ENCODE measurements around the gene SYT17.

Gene SYT17

DNA sequence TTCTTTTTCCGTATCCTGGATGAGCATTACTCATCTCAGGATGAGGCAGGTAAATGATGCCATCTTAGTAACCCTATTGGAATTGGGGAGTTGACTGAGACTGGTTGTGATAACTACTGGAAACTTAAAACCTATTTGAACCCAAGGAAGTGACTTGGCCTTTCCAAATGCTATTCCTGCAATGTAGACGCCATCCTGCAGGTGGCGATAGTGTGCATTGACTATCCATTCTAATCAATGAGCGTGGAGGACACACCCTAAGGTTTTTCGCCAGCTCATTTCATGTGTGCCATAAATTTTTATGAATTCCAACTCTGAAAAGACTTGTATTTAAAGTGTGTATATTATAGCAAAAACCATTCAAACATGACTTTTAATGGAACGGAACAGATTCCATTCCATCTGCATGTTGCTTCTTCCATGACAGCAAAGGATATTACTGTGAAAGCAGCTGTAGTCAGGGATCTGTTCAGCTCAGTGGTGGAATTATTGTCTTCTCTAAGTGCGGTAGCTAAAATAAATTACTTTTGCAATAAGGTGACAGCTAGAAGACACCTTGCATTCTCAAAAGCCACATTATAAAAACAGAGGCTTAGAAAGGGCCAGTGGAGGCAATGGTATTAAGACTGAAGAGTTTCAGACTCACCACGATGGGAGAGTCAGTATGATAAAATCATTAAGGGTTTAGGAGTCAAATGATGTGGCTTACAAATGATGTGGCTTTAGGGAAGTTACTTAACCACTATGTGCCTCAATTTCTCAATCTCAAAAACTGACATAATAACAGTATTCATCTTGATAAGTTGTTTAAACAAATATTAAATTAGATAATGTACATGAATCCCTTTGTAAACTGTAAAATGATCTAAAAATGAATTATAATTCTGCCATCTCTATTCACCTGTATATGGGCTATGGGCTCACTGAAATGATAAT is 55.5 kb downstream of the SYT17 start:
- Histone ChIP-seq H3K27me3 (no peaks in the 10 kb centered on the region), H3K27ac (no peak overlapping the region), H3K9me3 (no peaks in the 10 kb centered on the region), H3K36me3 (no peaks in the 10 kb centered on the region), H3K4me1 (ENCODE audit: control insufficient read depth in 1 of 2, insufficient read depth in 1 of 2, low read depth in 1 of 2, low read length in 1 of 2) (peaks cover 0 to 6% of the 10 kb centered on the region in 2 experiments), H3K4me3 (ENCODE audit: low read depth in 1 of 2, low read length in 1 of 2) (no peak overlapping the region)
- TF ChIP-seq, protein P1, sequence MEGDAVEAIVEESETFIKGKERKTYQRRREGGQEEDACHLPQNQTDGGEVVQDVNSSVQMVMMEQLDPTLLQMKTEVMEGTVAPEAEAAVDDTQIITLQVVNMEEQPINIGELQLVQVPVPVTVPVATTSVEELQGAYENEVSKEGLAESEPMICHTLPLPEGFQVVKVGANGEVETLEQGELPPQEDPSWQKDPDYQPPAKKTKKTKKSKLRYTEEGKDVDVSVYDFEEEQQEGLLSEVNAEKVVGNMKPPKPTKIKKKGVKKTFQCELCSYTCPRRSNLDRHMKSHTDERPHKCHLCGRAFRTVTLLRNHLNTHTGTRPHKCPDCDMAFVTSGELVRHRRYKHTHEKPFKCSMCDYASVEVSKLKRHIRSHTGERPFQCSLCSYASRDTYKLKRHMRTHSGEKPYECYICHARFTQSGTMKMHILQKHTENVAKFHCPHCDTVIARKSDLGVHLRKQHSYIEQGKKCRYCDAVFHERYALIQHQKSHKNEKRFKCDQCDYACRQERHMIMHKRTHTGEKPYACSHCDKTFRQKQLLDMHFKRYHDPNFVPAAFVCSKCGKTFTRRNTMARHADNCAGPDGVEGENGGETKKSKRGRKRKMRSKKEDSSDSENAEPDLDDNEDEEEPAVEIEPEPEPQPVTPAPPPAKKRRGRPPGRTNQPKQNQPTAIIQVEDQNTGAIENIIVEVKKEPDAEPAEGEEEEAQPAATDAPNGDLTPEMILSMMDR (IDR thresholded peaks at IDR 0.05), result peak; percentile 16

DNA sequence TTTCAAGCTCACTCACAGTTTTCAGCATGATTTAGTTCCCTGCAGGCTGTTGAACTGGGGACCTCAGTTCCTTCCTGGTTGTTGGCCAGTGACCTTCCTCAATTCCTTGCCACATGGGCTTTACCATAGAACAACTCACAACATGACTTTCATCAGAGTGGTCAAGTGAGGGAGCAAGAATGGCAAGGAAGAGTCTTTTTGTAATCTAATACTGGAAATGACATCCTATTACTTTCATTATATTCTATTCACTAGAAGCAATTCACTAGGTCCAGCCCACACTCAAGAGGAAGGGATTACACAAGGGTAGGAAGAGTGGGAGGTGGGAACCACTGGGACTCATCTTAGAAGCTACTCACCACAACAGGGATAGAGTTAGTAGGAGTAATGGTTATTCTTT is 57.6 kb downstream of the SYT17 start:
- H3K9me3 ChIP-seq, result no peaks in the 10 kb centered on the region
- no peaks in the 10 kb centered on the region for H3K27me3 ChIP-seq
- TF ChIP-seq, protein P1 (IDR thresholded peaks at IDR 0.05), result no peak
- H3K36me3 ChIP-seq, result no peaks in the 10 kb centered on the region
- H3K4me3 ChIP-seq (ENCODE audit: low read depth in 1 of 2, low read length in 1 of 2), result no peak overlapping the region
- H3K4me1 ChIP-seq (ENCODE audit: control insufficient read depth in 1 of 2, insufficient read depth in 1 of 2, low read depth in 1 of 2, low read length in 1 of 2), result peaks cover 0 to 6% of the 10 kb centered on the region in 2 experiments
- H3K27ac ChIP-seq, result no peak overlapping the region

DNA sequence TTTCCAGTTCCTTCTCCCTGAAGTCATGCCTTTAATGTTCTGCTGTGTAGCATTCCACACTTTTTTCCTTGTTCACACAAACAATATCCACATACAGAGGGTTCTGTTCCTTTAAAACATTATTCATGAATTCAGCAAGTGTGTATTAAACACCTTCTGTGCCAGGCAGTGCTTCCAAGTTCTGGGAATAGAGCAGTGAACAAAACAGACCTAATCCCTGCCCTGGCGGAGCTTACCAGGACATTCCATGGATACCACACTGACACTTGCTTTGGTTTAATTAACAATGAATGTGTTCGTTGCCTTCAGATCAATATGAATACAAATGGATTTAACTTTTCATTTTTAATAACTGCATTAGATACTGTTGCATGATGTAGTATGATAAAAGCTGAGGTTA is 59.6 kb downstream of the SYT17 start:
- Histone ChIP-seq H3K4me1 (ENCODE audit: control insufficient read depth in 1 of 2, insufficient read depth in 1 of 2, low read depth in 1 of 2, low read length in 1 of 2) (peaks cover 0 to 6% of the 10 kb centered on the region in 2 experiments), H3K27ac (no peak overlapping the region), H3K36me3 (no peaks in the 10 kb centered on the region), H3K9me3 (no peaks in the 10 kb centered on the region), H3K27me3 (no peaks in the 10 kb centered on the region), H3K4me3 (ENCODE audit: low read depth in 1 of 2, low read length in 1 of 2) (no peak overlapping the region)
- TF ChIP-seq, protein P1 (IDR thresholded peaks at IDR 0.05), result no peak

DNA sequence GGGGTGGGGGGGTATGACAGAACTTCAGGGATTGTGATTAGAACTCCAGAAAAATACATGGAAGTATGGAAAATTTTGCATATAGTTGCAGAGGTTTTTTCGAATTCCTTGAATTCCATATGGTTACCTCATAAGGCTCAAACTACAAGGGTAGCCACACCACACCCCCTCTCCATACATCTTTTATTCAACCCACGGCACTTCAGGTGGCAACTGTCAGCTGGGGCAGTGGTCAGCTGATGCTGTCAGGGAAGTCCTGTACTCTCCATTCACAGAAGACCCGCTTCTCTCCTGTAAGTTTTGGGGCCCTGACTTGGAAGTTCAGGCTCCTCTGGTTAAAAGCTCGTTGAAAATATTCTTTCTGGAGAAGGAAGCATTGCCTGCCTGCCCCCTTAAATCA is 60.0 kb downstream of the SYT17 start:
- TF ChIP-seq, protein P1 (IDR thresholded peaks at IDR 0.05), result no peak
- Histone ChIP-seq H3K4me3 (ENCODE audit: low read depth in 1 of 2, low read length in 1 of 2) (no peak overlapping the region), H3K36me3 (no peaks in the 10 kb centered on the region), H3K27me3 (no peaks in the 10 kb centered on the region), H3K9me3 (no peaks in the 10 kb centered on the region), H3K27ac (no peak overlapping the region), H3K4me1 (ENCODE audit: control insufficient read depth in 1 of 2, insufficient read depth in 1 of 2, low read depth in 1 of 2, low read length in 1 of 2) (peaks cover 0 to 6% of the 10 kb centered on the region in 2 experiments)

DNA sequence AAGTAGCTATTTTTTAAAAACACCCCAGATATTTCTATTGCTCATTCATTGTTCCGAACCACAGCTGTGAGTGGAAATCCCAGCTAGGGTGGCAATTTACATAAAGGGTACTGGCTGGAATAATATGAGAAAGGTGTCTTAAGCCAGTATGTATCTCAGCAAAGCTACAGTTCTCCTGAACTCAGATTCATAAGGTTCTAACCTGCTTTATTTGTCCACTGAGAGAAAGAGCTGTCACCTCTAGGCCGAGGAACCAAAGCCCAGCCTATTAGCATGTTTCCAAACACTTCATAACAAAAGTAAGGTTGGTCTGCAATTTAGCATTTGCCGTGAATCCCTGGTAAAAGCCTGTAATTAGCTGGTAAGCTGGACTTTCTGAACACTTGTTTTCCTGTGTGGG is 60.5 kb downstream of the SYT17 start:
- Histone ChIP-seq H3K27me3 (no peaks in the 10 kb centered on the region), H3K36me3 (no peaks in the 10 kb centered on the region), H3K9me3 (no peaks in the 10 kb centered on the region), H3K27ac (no peak overlapping the region), H3K4me3 (ENCODE audit: low read depth in 1 of 2, low read length in 1 of 2) (no peak overlapping the region), H3K4me1 (ENCODE audit: control insufficient read depth in 1 of 2, insufficient read depth in 1 of 2, low read depth in 1 of 2, low read length in 1 of 2) (peaks cover 0 to 5% of the 10 kb centered on the region in 2 experiments)
- TF ChIP-seq, protein P1 (IDR thresholded peaks at IDR 0.05), result no peak
